WTC11 (cell line): ENCODE measurements around the gene MGAT5B.

Experiments
- CREB1 ChIP-seq: sonication (generic); formaldehyde crosslinking; IDR thresholded peaks from 2 replicates; pipeline ENCODE4 v1.8.0; 2023; ENCODE audit warnings: mild to moderate bottlenecking, missing genetic modification reagents
- MYBL2 ChIP-seq: sonication (generic); formaldehyde crosslinking; IDR thresholded peaks from 2 replicates; pipeline ENCODE4 v1.8.1; 2023; ENCODE audit warnings: mild to moderate bottlenecking, moderate library complexity, missing genetic modification reagents
- SP1 ChIP-seq: sonication (generic); formaldehyde crosslinking; conservative IDR thresholded peaks from 2 replicates; pipeline ENCODE4 v1.8.1; 2022; ENCODE audit warnings: missing genetic modification reagents
- TCF7 ChIP-seq: sonication (generic); formaldehyde crosslinking; IDR thresholded peaks from 2 replicates; pipeline ENCODE4 v1.8.0; 2022; ENCODE audit warnings: mild to moderate bottlenecking, low read depth, missing genetic modification reagents, moderate library complexity
- TF ChIP-seq, protein P1 (sequence below): fragments of 200-600 bp; IDR thresholded peaks from 2 replicates; pipeline ENCODE4 v1.8.0; 2022; ENCODE audit warnings: antibody characterized with exemption
- TF ChIP-seq, protein P2 (sequence below): sonication (generic); formaldehyde crosslinking; IDR thresholded peaks from 2 replicates; pipeline ENCODE4 v1.8.1; 2022; ENCODE audit warnings: mild to moderate bottlenecking, moderate library complexity, missing genetic modification reagents
- TF ChIP-seq, protein P3 (sequence below): sonication (generic); formaldehyde crosslinking; IDR thresholded peaks from 2 replicates; pipeline ENCODE4 v1.8.1; 2023; ENCODE audit warnings: mild to moderate bottlenecking, missing genetic modification reagents
- TF ChIP-seq, protein P4 (sequence below): sonication (generic); formaldehyde crosslinking; IDR thresholded peaks from 2 replicates; pipeline ENCODE4 v1.8.1; 2023; ENCODE audit warnings: mild to moderate bottlenecking, missing genetic modification reagents, moderate library complexity

DNA sequence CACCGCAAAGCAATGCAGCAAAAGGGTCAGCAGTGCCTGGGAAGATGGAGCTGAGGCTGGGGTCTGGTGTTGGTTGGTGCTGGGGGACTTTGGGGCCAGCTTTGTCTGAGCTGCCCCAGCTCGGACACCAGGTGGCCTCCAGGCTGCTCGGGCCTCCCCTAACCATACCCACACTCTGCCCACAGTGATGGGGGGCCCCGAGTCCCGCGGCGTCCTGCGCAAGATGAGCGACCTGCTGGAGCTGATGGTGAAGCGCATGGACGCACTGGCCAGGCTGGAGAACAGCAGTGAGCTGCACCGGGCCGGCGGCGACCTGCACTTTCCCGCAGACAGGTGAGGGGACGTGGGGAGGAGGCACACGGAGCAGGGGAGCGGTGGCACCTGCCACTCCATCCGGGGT is 13.8 kb downstream of the MGAT5B start:
- TF ChIP-seq TCF7, result no peak
- TF ChIP-seq, protein P1, sequence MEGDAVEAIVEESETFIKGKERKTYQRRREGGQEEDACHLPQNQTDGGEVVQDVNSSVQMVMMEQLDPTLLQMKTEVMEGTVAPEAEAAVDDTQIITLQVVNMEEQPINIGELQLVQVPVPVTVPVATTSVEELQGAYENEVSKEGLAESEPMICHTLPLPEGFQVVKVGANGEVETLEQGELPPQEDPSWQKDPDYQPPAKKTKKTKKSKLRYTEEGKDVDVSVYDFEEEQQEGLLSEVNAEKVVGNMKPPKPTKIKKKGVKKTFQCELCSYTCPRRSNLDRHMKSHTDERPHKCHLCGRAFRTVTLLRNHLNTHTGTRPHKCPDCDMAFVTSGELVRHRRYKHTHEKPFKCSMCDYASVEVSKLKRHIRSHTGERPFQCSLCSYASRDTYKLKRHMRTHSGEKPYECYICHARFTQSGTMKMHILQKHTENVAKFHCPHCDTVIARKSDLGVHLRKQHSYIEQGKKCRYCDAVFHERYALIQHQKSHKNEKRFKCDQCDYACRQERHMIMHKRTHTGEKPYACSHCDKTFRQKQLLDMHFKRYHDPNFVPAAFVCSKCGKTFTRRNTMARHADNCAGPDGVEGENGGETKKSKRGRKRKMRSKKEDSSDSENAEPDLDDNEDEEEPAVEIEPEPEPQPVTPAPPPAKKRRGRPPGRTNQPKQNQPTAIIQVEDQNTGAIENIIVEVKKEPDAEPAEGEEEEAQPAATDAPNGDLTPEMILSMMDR, result no peak
- TF ChIP-seq MYBL2 (CRISPR knock-in tag), result no peak
- no peak for TF ChIP-seq CREB1 (CRISPR knock-in tag)
- no peak for TF ChIP-seq SP1 (CRISPR knock-in tag)
- TF ChIP-seq, protein P2, sequence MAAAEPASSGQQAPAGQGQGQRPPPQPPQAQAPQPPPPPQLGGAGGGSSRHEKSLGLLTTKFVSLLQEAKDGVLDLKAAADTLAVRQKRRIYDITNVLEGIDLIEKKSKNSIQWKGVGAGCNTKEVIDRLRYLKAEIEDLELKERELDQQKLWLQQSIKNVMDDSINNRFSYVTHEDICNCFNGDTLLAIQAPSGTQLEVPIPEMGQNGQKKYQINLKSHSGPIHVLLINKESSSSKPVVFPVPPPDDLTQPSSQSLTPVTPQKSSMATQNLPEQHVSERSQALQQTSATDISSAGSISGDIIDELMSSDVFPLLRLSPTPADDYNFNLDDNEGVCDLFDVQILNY (CRISPR knock-in tag), result no peak
- TF ChIP-seq, protein P3, sequence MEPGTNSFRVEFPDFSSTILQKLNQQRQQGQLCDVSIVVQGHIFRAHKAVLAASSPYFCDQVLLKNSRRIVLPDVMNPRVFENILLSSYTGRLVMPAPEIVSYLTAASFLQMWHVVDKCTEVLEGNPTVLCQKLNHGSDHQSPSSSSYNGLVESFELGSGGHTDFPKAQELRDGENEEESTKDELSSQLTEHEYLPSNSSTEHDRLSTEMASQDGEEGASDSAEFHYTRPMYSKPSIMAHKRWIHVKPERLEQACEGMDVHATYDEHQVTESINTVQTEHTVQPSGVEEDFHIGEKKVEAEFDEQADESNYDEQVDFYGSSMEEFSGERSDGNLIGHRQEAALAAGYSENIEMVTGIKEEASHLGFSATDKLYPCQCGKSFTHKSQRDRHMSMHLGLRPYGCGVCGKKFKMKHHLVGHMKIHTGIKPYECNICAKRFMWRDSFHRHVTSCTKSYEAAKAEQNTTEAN, result no peak
- TF ChIP-seq, protein P4, sequence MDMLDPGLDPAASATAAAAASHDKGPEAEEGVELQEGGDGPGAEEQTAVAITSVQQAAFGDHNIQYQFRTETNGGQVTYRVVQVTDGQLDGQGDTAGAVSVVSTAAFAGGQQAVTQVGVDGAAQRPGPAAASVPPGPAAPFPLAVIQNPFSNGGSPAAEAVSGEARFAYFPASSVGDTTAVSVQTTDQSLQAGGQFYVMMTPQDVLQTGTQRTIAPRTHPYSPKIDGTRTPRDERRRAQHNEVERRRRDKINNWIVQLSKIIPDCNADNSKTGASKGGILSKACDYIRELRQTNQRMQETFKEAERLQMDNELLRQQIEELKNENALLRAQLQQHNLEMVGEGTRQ (CRISPR knock-in tag), result no peak
